ENCODE results near the gene STAT1.

Gene STAT1
- long read RNA-seq, donor 1, full-length matches to known transcripts, result 17 of 17 reads
- long read RNA-seq, donor 1, partial matches to known transcripts, result 0 of 17 reads
- long read RNA-seq, donor 1, other reads (novel, unspliced or antisense), result 0 of 17 reads
- long read RNA-seq, donor 2, full-length matches to known transcripts, result 11 of 16 reads
- long read RNA-seq, donor 2, partial matches to known transcripts, result 5 of 16 reads
- long read RNA-seq, donor 2, other reads (novel, unspliced or antisense), result 0 of 16 reads
- long read RNA-seq, donor 3, full-length matches to known transcripts, result 4 of 4 reads
- long read RNA-seq, donor 3, partial matches to known transcripts, result 0 of 4 reads
- long read RNA-seq, donor 3, other reads (novel, unspliced or antisense), result 0 of 4 reads
- long read RNA-seq, donor 4, full-length matches to known transcripts, result 10 of 20 reads
- long read RNA-seq, donor 4, partial matches to known transcripts, result 10 of 20 reads
- long read RNA-seq, donor 4, other reads (novel, unspliced or antisense), result 0 of 20 reads
- long read RNA-seq, donor 5, full-length matches to known transcripts, result 17 of 17 reads
- long read RNA-seq, donor 5, partial matches to known transcripts, result 0 of 17 reads
- long read RNA-seq, donor 5, other reads (novel, unspliced or antisense), result 0 of 17 reads
- long read RNA-seq, donor 6, full-length matches to known transcripts, result 12 of 18 reads
- long read RNA-seq, donor 6, partial matches to known transcripts, result 6 of 18 reads
- long read RNA-seq, donor 6, other reads (novel, unspliced or antisense), result 0 of 18 reads
- long read RNA-seq, donor 7, full-length matches to known transcripts, result 28 of 48 reads
- long read RNA-seq, donor 7, partial matches to known transcripts, result 20 of 48 reads
- long read RNA-seq, donor 7, other reads (novel, unspliced or antisense), result 0 of 48 reads
- long read RNA-seq, donor 8, full-length matches to known transcripts, result 15 of 15 reads
- long read RNA-seq, donor 8, partial matches to known transcripts, result 0 of 15 reads
- long read RNA-seq, donor 8, other reads (novel, unspliced or antisense), result 0 of 15 reads

GRCh38 chr2:191013932-191014652, at the start of gene STAT1:
Gene STAT1 (minus strand): TSS chr2:191014171. CDS start chr2:191010003, 4,168 bp downstream.
- peak; percentile 97 for DNase-seq

DNA sequence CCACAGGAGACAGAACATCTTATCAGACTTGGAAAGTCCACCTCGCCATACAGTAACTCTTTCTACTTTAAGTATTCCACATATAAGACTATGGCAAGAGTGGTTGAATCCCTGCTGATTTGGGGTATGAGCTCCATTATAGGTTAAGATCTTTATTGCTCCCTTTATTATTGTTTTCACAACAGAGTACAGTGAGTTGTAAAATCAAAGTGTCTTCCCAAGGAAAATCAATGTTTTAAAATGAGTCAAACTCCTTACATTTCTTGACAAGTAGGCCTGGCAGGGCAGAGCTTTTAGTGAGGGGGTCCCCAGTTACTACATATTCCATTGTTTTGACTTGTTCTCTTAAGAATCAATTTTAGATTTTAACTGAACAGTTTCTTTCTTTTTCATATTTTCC, 49.6 kb upstream of the STAT1 start:
- DNase-seq, result no peak

GRCh38 chr2:191061381-191061980, 47.5 kb upstream of the STAT1 start:
- DNase-seq, result no peak

GRCh38 chr2:191059308-191059707, 45.3 kb upstream of the STAT1 start:
- no peak for DNase-seq

DNA sequence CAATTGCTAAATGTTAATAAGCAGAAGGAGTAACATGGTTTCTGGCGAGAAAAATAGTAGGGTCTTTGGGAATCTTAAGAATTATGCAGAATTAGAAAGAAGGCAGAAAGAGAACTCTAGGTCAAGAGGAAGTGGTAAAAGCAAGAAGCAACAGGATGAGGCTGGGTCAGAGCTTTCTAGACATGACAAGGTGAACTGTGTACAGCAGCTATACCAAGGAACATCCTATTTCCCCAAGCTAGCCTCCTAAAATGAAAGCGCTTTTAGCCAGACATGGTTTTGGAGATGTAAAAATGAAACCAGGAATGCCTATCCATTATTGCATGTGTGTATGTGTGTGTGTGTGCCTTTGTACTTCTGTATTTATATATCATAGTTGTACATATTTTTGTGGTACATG, 42.3 kb upstream of the STAT1 start:
- no peak for DNase-seq

DNA sequence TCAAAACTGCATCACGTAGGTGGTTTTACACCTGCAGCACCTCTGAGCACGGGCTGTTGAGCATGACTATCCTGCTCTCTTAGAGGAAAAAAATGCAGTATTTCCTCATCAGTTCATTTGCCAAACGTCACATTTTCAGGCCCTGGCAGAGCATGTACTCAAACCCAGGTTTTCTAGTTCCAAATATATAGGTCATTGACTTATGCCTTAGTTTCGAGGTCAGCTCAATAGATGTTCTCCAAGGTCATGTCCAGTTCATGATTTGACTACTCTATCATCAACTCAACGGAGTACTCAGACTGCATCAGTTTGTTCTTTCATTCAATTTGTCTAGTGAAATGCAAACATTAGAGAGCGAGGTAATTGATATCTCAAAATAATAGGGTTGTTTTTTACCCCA, 39.3 kb upstream of the STAT1 start:
- no peak for DNase-seq

GRCh38 chr2:191051825-191052778, 38.1 kb upstream of the STAT1 start:
- no peak for DNase-seq

DNA sequence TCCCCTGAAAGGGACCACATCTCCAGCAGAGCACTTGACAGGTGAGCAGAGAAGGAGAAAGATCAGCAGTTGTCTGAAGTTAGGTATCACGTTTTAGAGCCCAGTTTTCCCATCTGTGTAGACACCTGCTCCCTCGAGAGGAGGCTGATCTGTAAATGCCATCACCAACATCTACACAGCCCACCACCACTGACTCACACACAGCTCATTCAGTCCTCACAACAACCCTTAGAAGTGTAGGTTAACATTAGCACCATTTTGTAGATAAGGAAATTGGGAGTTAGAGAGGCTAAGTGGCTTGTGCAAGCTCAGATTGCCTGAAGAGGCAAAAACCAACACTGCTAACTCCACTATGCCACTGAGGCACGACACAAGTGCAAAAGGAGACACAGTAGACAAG, 37.2 kb upstream of the STAT1 start:
- DNase-seq, result no peak

GRCh38 chr2:191050640-191050987, 36.6 kb upstream of the STAT1 start:
- no peak for DNase-seq

DNA sequence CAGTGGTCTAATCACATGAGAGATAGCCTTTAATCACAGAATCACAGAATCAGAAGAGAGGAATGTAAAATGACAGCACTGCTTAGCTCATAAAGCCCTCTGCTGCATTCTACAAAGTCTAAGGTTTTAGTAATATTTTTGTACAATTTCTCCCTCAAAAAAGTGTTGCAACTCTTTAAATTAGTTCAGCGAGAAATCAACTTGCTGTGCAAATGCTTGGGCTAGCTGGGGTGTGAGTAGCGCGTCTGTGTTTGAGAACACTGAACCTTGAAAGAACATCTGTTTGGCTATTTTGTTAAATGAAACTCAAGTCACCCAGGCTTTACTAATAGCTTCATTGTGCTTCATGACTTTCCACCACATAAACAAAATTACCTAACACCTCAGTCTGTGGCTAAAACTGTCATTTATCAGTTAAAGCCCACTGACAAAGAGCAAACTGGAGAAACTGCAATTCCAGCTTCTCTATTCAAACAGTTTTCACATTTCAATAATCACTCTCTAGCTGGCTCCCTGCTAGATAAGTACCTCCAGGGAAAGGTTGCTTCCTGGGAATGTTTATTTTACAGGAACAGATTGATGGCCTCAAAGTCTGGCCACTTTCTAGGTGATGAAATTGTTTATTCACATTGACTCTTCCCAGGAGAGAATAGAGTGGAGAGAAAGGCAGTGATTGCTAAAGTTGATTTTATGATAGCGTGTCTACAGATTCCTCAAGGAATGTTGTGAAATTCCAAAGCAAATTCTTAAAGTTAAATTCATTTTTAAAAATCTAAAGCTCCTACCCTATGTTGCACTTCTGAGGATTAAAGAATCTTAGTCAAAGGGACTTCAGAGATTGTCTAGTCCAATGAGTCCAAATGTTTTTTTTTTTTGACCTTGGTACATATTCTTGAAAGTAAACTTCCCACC, 36.0 kb upstream of the STAT1 start:
- no peak for DNase-seq

GRCh38 chr2:191048073-191048472, 34.1 kb upstream of the STAT1 start:
- no peak for DNase-seq

- no peak for DNase-seq
These were observed 31.2 kb upstream of the STAT1 start for GRCh38 chr2:191045141-191045540.

GRCh38 chr2:191043438-191043837, 29.5 kb upstream of the STAT1 start:
- no peak for DNase-seq

DNA sequence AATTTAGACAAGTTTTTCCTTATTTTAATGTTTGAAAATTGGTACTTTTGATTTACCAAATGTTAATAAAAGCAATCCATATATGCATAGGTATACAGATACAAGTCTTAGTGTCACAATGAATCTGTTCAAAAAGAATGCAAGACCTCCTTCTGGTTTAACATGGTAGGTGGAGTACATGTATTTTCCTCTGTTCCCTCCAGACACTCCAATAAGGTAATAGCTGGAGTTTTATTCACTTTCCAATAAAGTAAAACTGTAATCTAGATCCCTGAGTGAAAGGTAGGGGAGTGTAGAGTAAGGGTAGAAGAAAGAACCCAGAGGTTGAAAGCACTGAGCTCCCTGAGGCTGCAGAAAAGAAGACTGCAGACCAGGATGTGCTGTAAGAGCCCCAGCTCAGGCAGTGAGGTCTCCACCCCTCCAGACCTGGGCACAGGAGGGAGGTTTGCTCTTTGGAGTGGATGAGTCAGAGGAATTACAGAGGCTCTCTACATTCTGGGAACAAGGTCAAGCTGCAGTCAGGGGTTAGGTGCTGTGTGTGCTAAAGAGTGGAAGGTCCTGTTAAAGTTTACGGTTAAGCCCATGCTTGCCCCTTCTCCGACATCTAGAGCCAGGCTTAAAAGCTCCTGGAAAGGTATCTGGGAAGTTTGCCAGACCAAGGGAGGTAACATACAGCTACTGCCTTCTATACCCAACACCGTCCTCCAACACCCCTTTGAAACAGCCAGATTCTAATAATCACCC, 27.6 kb upstream of the STAT1 start:
- no peak for DNase-seq

- DNase-seq, result no peak
These were observed 25.6 kb upstream of the STAT1 start for GRCh38 chr2:191039616-191040015.

- DNase-seq, result no peak
These were observed 24.8 kb upstream of the STAT1 start for GRCh38 chr2:191038741-191039140.

DNA sequence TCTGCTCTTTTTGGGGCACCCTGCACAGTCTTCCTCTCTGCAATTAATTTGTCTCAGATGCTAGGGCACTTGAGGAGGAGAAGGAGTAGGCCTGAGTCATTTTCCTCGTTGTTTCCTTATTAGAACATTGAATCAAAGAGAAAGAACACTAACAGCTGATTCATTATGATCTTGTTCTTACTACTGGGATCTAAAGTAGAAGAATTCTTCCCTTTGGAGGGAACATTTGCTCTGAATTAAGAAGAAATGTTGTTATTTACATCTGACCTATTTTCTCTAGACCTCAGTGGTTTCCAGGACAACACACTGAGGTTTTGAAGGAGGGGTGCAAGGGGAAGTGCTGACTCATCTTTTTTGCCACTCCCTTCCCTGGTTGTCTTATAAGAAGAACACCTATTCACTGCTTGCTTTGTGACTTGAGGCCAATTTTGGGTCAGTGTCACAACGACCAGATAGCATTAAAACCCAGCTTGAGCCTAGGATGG, 24.3 kb upstream of the STAT1 start:
- no peak for DNase-seq

DNA sequence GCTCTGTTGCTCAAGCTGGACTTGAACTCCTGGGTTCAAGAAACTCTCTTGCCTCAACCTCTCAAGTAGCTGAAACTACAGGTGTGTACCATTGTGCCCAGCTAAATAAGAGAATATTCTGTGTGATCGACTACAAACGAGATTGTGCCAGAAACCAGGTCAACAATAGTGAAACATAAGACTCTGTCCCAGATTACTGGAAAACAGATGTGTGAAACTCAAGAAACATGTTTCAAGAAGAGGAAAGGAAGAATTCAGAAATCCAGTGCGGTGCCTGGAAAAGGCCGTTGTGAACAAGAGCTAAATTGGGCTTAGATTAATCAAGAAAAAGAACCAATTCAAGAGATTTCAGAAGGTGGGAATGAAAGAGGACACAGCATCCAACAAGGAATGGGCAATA, 23.4 kb upstream of the STAT1 start:
- no peak for DNase-seq

GRCh38 chr2:191036363-191036762, 22.4 kb upstream of the STAT1 start:
- no peak for DNase-seq
